ENCODE data around the gene RING1.

RING1 gene

DNA sequence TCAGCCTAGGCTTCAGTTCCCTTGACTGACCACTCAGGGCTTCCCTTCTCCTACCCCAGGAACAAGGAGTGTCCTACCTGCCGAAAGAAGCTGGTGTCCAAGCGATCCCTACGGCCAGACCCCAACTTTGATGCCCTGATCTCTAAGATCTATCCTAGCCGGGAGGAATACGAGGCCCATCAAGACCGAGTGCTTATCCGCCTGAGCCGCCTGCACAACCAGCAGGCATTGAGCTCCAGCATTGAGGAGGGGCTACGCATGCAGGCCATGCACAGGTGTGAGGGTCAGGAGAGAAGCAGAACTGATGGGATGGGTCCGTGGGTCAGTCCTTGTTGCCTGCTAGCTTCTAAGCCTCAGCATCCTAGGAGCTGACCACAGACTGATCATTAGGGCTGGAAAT lies 1.6 kb downstream of the RING1 start:
- no peak for DNase-seq (ENCODE audit: extremely low spot score)
- no peak for TF ChIP-seq CTCF (IDR thresholded peaks at IDR 0.05; ENCODE audit: control extremely low read depth, extremely low read depth, low read depth, missing control alignments)
- POLR2A ChIA-PET: no interaction called here
- CTCF ChIA-PET: interaction anchor here (1.5 to 1.6 kb wide), 3 partner anchors 18 to 372 kb away, joined by 3 to 5 read pairs (median 4); partner anchors contain the start of genes COL11A2 and TAP2

DNA sequence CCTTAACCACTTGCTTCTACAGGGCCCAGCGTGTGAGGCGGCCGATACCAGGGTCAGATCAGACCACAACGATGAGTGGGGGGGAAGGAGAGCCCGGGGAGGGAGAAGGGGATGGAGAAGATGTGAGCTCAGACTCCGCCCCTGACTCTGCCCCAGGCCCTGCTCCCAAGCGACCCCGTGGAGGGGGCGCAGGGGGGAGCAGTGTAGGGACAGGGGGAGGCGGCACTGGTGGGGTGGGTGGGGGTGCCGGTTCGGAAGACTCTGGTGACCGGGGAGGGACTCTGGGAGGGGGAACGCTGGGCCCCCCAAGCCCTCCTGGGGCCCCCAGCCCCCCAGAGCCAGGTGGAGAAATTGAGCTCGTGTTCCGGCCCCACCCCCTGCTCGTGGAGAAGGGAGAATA lies 2.8 kb downstream of the RING1 start:
- POLR2A ChIA-PET: interaction anchor here (0.8 kb wide), 1 partner anchor 37 kb away, joined by 3 read pairs; no protein-coding TSS in a partner anchor
- DNase-seq (ENCODE audit: extremely low spot score): no peak
- TF ChIP-seq CTCF (IDR thresholded peaks at IDR 0.05; ENCODE audit: control extremely low read depth, extremely low read depth, low read depth, missing control alignments): no peak
- CTCF ChIA-PET: interaction anchor here (1.4 kb wide), 1 partner anchor 38 kb away, joined by 6 read pairs; no protein-coding TSS in a partner anchor

DNA sequence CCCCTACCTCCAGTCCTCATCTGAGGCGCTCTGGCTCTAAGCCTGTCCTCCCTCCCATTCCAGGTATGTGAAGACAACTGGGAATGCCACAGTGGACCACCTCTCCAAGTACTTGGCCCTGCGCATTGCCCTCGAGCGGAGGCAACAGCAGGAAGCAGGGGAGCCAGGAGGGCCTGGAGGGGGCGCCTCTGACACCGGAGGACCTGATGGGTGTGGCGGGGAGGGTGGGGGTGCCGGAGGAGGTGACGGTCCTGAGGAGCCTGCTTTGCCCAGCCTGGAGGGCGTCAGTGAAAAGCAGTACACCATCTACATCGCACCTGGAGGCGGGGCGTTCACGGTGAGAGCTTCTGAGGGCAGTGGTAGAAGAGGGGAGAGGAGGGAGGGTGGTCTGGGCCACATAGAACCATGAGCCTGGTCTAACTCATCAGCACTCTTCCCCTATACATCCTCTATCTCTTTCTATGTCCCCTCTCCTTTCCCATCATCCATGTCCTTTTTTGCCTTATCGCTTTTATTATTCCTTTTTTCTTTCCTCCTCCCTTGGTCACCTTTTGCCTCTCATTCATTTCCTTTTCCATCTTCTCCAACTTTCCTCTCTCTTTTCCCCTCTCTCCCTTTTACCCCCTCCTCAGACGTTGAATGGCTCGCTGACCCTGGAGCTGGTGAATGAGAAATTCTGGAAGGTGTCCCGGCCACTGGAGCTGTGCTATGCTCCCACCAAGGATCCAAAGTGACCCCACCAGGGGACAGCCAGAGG lies 3.5 kb downstream of the RING1 start:
- ChIA-PET POLR2A (no interaction called here), CTCF (interaction anchor here (0.6 to 1.4 kb wide), 2 partner anchors 37 to 79 kb away, joined by 3 to 6 read pairs; no protein-coding TSS in a partner anchor)
- no peak for DNase-seq (ENCODE audit: extremely low spot score)
- no peak for TF ChIP-seq CTCF (IDR thresholded peaks at IDR 0.05; ENCODE audit: control extremely low read depth, extremely low read depth, low read depth, missing control alignments)

DNA sequence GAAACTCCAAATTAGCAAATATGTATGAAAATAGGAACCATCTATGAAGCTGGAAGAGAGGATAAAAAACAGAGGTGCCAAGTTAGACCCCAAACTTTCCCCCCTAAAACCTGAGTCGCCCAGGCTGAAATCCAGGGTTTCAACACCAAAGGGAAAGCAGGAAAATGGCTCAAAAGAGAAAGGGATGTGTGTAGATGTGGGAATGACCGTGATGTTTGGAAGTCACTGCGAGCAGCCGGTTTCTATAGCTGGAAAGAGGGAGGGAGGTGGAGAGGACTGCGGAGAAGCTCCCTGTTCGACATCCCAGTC lies 4.5 kb downstream of the RING1 start:
- TF ChIP-seq CTCF (IDR thresholded peaks at IDR 0.05; ENCODE audit: control extremely low read depth, extremely low read depth, low read depth, missing control alignments): no peak
- DNase-seq (ENCODE audit: extremely low spot score): no peak
- ChIA-PET CTCF (interaction anchor here (1.5 kb wide), 1 partner anchor 15 kb away, joined by 5 read pairs; no protein-coding TSS in a partner anchor), POLR2A (no interaction called here)

GRCh38 chr6:33213166-33213988 lies 5.1 kb downstream of the RING1 start:
- TF ChIP-seq CTCF (IDR thresholded peaks at IDR 0.05; ENCODE audit: control extremely low read depth, extremely low read depth, low read depth, missing control alignments): no peak
- ChIA-PET POLR2A (no interaction called here), CTCF (interaction anchor here (1.5 kb wide), 1 partner anchor 16 kb away, joined by 5 read pairs; no protein-coding TSS in a partner anchor)
- DNase-seq (ENCODE audit: extremely low spot score): no peak

GRCh38 chr6:33213989-33214335 lies 5.7 kb downstream of the RING1 start:
- TF ChIP-seq CTCF (IDR thresholded peaks at IDR 0.05; ENCODE audit: control extremely low read depth, extremely low read depth, low read depth, missing control alignments): no peak
- ChIA-PET CTCF (interaction anchor here (1.5 kb wide), 1 partner anchor 16 kb away, joined by 5 read pairs; no protein-coding TSS in a partner anchor), POLR2A (no interaction called here)
- DNase-seq (ENCODE audit: extremely low spot score): no peak

Data from GM10248 (cell line).